Testis (tissue), 2 donors: ENCODE results near the gene SCAMP2.

Experiments used
- POLR2A ChIP-seq: fragments of 450-650 bp; IDR thresholded peaks from one replicate; pipeline ENCODE4 v1.6.1; 2017; ENCODE audit warnings: antibody characterized with exemption, mild to moderate bottlenecking, moderate library complexity
- TF ChIP-seq, protein P1 (sequence below), 3 experiments: fragments of 450-650 bp in 2 of 3; fragments of 200-600 bp in 1 of 3; sonication (generic) in 1 of 3; IDR thresholded peaks; one replicate each; pipeline ENCODE4 v1.5.1; 2016 to 2019; ENCODE audit warnings: antibody characterized with exemption in 3 of 3, mild to moderate bottlenecking in 2 of 3, moderate library complexity in 1 of 3

DNA sequence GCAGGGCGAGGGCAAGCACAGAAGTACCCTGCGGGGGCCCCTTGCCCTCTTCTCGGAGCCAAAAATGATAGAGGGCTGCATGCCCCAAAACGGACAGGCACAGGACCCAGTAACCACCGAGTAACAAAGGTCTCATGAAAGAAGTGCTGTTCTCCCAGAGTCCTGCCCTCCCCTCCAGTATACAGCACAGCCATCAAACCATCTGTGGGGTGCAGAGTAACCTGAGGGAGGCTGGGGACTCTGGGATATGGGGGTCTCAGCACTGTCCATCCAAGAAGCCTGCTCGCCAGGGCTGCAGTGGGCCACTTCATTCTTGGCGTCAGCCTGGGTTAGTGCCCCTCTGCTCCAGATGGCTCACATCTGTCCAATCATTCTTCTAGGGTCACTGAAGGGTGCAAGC, 36.3 kb downstream of the SCAMP2 start:
- TF ChIP-seq POLR2A, result no peak
- TF ChIP-seq, protein P1, sequence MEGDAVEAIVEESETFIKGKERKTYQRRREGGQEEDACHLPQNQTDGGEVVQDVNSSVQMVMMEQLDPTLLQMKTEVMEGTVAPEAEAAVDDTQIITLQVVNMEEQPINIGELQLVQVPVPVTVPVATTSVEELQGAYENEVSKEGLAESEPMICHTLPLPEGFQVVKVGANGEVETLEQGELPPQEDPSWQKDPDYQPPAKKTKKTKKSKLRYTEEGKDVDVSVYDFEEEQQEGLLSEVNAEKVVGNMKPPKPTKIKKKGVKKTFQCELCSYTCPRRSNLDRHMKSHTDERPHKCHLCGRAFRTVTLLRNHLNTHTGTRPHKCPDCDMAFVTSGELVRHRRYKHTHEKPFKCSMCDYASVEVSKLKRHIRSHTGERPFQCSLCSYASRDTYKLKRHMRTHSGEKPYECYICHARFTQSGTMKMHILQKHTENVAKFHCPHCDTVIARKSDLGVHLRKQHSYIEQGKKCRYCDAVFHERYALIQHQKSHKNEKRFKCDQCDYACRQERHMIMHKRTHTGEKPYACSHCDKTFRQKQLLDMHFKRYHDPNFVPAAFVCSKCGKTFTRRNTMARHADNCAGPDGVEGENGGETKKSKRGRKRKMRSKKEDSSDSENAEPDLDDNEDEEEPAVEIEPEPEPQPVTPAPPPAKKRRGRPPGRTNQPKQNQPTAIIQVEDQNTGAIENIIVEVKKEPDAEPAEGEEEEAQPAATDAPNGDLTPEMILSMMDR (IDR thresholded peaks at IDR 0.05), result no peak
